ENCODE results near the gene UBE4A.

The UBE4A gene

DNA sequence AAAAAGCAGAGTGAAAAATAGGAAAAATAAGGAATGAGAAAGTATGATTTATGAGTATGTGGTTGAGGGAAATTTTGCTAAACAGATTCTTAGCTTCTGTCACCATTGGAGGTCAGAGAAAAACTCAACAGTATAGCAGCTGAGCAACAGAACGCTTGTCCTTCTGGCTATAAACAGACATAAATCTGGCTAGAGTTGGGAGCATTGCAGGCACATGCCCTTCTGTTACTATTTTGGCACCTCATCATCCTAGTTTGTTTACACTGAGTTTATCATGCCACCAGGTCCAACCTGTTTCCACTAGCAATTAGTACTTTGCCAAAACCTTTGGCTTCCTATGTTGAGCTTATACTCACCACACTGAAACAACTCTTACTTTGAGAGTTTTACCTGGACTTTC, 6.9 kb downstream of the UBE4A start:
- H3K4me1 ChIP-seq (ENCODE audit: insufficient read depth, low read length, severe bottlenecking) = peaks cover 6% of the 10 kb centered on the region
- H3K9me2 ChIP-seq (ENCODE audit: low read depth, low read length) = no peaks in the 10 kb centered on the region
- TF ChIP-seq, protein P1, sequence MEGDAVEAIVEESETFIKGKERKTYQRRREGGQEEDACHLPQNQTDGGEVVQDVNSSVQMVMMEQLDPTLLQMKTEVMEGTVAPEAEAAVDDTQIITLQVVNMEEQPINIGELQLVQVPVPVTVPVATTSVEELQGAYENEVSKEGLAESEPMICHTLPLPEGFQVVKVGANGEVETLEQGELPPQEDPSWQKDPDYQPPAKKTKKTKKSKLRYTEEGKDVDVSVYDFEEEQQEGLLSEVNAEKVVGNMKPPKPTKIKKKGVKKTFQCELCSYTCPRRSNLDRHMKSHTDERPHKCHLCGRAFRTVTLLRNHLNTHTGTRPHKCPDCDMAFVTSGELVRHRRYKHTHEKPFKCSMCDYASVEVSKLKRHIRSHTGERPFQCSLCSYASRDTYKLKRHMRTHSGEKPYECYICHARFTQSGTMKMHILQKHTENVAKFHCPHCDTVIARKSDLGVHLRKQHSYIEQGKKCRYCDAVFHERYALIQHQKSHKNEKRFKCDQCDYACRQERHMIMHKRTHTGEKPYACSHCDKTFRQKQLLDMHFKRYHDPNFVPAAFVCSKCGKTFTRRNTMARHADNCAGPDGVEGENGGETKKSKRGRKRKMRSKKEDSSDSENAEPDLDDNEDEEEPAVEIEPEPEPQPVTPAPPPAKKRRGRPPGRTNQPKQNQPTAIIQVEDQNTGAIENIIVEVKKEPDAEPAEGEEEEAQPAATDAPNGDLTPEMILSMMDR (IDR thresholded peaks at IDR 0.05; ENCODE audit: low read length) = no peak
- no peak for TF ChIP-seq EZH2 (IDR thresholded peaks at IDR 0.05; ENCODE audit: borderline replicate concordance, low read length)
- H4K20me1 ChIP-seq (ENCODE audit: insufficient read depth, low read length) = no peaks in the 10 kb centered on the region
- no peaks in the 10 kb centered on the region for H3K27me3 ChIP-seq (ENCODE audit: insufficient read depth, low read length)
- H3K36me3 ChIP-seq (ENCODE audit: insufficient read depth, low read length) = peaks cover 39% of the 10 kb centered on the region
- no peaks in the 10 kb centered on the region for H3K9me3 ChIP-seq (ENCODE audit: low read length)
- peaks cover 15% of the 10 kb centered on the region for H3K79me2 ChIP-seq (ENCODE audit: insufficient read depth, low read length)
- no peak overlapping the region for H3K9ac ChIP-seq (ENCODE audit: low read length)
- H3K4me2 ChIP-seq (ENCODE audit: low read length) = no peak overlapping the region
- H3K4me3 ChIP-seq (ENCODE audit: low read depth, low read length, poor library complexity, severe bottlenecking) = no peak overlapping the region
- no peaks in the 10 kb centered on the region for H3F3A ChIP-seq (ENCODE audit: insufficient read depth, low read length)
- H3K27ac ChIP-seq (ENCODE audit: low read depth, low read length, poor library complexity, severe bottlenecking) = no peak overlapping the region
- H2AFZ ChIP-seq (ENCODE audit: low read length) = no peak overlapping the region

DNA sequence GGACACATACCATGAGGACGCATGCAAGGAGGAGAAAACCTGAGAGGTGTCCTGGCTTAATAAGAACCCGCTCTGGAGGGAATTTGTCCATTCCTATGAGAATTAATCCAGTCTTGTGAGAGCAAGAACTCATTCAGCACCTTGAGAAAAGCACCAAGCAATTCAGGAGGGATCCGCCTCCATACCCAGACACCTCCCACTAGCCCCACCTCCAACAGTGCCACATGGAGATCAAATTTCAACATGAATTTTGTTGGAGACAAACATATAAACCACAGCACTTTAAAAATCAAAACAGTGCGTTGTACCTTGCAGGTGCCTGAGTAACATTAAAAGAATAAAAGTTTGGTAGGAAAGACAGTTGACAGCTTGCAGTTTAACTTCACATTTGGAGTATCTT, 11.4 kb downstream of the UBE4A start:
- H3K36me3 ChIP-seq (ENCODE audit: insufficient read depth, low read length) = peaks cover 77% of the 10 kb centered on the region

DNA sequence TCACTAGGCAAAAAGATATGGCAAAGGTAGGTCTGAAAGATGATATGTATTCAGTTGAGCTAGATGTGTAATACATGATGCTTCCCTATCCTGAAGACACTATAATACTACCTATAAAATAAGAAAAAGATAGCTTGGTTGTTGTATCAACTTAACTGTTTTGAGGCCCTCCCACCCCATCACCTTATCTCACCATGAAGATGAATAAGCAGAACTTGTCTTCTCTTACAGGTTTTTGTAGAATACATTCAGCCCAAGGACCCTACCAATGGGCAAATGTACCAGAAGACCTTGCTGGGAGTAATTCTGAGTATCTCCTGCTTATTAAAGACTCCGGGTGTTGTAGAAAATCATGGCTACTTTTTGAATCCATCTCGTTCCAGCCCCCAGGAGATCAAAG, 13.9 kb downstream of the UBE4A start:
- no peak overlapping the region for H3K9ac ChIP-seq (ENCODE audit: low read length)
- H3K36me3 ChIP-seq (ENCODE audit: insufficient read depth, low read length) = peaks cover 79% of the 10 kb centered on the region
- no peaks in the 10 kb centered on the region for H3K9me2 ChIP-seq (ENCODE audit: low read depth, low read length)
- no peaks in the 10 kb centered on the region for H3K79me2 ChIP-seq (ENCODE audit: insufficient read depth, low read length)
- H3K9me3 ChIP-seq (ENCODE audit: low read length) = no peaks in the 10 kb centered on the region
- no peaks in the 10 kb centered on the region for H3K27me3 ChIP-seq (ENCODE audit: insufficient read depth, low read length)
- no peak overlapping the region for H3K27ac ChIP-seq (ENCODE audit: low read depth, low read length, poor library complexity, severe bottlenecking)
- H3K4me1 ChIP-seq (ENCODE audit: insufficient read depth, low read length, severe bottlenecking) = no peaks in the 10 kb centered on the region
- no peak overlapping the region for H3K4me2 ChIP-seq (ENCODE audit: low read length)
- no peak overlapping the region for H3K4me3 ChIP-seq (ENCODE audit: low read depth, low read length, poor library complexity, severe bottlenecking)
- H2AFZ ChIP-seq (ENCODE audit: low read length) = no peak overlapping the region
- no peaks in the 10 kb centered on the region for H3F3A ChIP-seq (ENCODE audit: insufficient read depth, low read length)
- no peak for TF ChIP-seq EZH2 (IDR thresholded peaks at IDR 0.05; ENCODE audit: borderline replicate concordance, low read length)
- TF ChIP-seq, protein P1 (IDR thresholded peaks at IDR 0.05; ENCODE audit: low read length) = no peak
- H4K20me1 ChIP-seq (ENCODE audit: insufficient read depth, low read length) = no peaks in the 10 kb centered on the region

More for the DNA sequence above, 11.4 kb downstream of the UBE4A start:
- H2AFZ ChIP-seq (ENCODE audit: low read length) = no peak overlapping the region
- no peaks in the 10 kb centered on the region for H3K9me2 ChIP-seq (ENCODE audit: low read depth, low read length)
- no peaks in the 10 kb centered on the region for H3K79me2 ChIP-seq (ENCODE audit: insufficient read depth, low read length)
- TF ChIP-seq, protein P1 (IDR thresholded peaks at IDR 0.05; ENCODE audit: low read length) = no peak
- no peak for TF ChIP-seq EZH2 (IDR thresholded peaks at IDR 0.05; ENCODE audit: borderline replicate concordance, low read length)
- H3F3A ChIP-seq (ENCODE audit: insufficient read depth, low read length) = no peaks in the 10 kb centered on the region
- no peaks in the 10 kb centered on the region for H4K20me1 ChIP-seq (ENCODE audit: insufficient read depth, low read length)
- no peak overlapping the region for H3K9ac ChIP-seq (ENCODE audit: low read length)
- H3K4me1 ChIP-seq (ENCODE audit: insufficient read depth, low read length, severe bottlenecking) = no peaks in the 10 kb centered on the region
- no peaks in the 10 kb centered on the region for H3K9me3 ChIP-seq (ENCODE audit: low read length)
- H3K4me3 ChIP-seq (ENCODE audit: low read depth, low read length, poor library complexity, severe bottlenecking) = no peak overlapping the region
- H3K4me2 ChIP-seq (ENCODE audit: low read length) = no peak overlapping the region
- H3K27ac ChIP-seq (ENCODE audit: low read depth, low read length, poor library complexity, severe bottlenecking) = no peak overlapping the region
- H3K27me3 ChIP-seq (ENCODE audit: insufficient read depth, low read length) = no peaks in the 10 kb centered on the region

Data from OCI-LY1 (cell line).